Natural killer cell treated with Interleukin-12 subunit alpha and Interleukin-12 subunit beta and Interleukin-15 and Interleukin-18, amount 100 ng/mL, for 72 hours (primary cell): Measurements from ENCODE around the gene CCDC71. TPM values are rescaled to one million over a fixed set of nuclear protein-coding genes. Genes with fewer than 3 reads are reported as not detected.

Experiments used
- ATAC-seq, 2 donors: fragments of 150-1000 bp; cut with Tn5 transposase in 1 of 2; sonication (Bioruptor Pico), chemical (Tn5 transposase) in 1 of 2; 2 replicates each; pipeline ENCODE4 v1.10.0; 2021
- DNase-seq: peaks from one replicate; pipeline ENCODE4 v3.0.0; 2022; ENCODE audit warnings: low spot score
- H3K27ac Mint-ChIP-seq, 2 donors: 1 replicate in 1 of 2; 2 replicates in 1 of 2; pipeline ENCODE4 v1.8.0; 2022; ENCODE audit warnings: mixed read lengths in 2 of 2, mild to moderate bottlenecking in 1 of 2, moderate library complexity in 1 of 2
- H3K27me3 Mint-ChIP-seq, 2 donors: 1 replicate in 1 of 2; 2 replicates in 1 of 2; pipeline ENCODE4 v1.8.0; 2022; ENCODE audit warnings: mixed read lengths in 2 of 2
- H3K36me3 Mint-ChIP-seq: one replicate; pipeline ENCODE4 v1.8.0; 2022; ENCODE audit warnings: mixed read lengths
- H3K4me1 Mint-ChIP-seq, 2 donors: 1 replicate in 1 of 2; 2 replicates in 1 of 2; pipeline ENCODE4 v1.8.0; 2022; ENCODE audit warnings: low read depth in 2 of 2, mixed read lengths in 2 of 2, mild to moderate bottlenecking in 1 of 2
- H3K4me3 Mint-ChIP-seq: one replicate; pipeline ENCODE4 v1.8.0; 2022; ENCODE audit warnings: mixed read lengths
- H3K9me3 Mint-ChIP-seq: 2 replicates; pipeline ENCODE4 v1.8.0; 2022; ENCODE audit warnings: mixed read lengths
- total RNA-seq, 2 donors: library from RNA; stranded (reverse); gene quantifications; one replicate each; pipeline ENCODE4 v1.2.3, GENCODE V29; 2022

Gene CCDC71
- total RNA-seq, 2 donors from 2014 or later, result 21.0 to 24.7 TPM

- DNase-seq, result no peak
- Mint-ChIP-seq H3K9me3 (no peaks in the 10 kb centered on the region), H3K27me3 (peaks cover 0 to 8% of the 10 kb centered on the region in 2 donors), H3K4me3 (no peak overlapping the region), H3K27ac (no peak overlapping the region), H3K36me3 (no peaks in the 10 kb centered on the region), H3K4me1 (no peaks in the 10 kb centered on the region)
- no peak for ATAC-seq
Observed at GRCh38 chr3:49132073-49132436, 34.1 kb downstream of the CCDC71 start.

GRCh38 chr3:49131576-49131975, 34.6 kb downstream of the CCDC71 start:
- no peaks in the 10 kb centered on the region for H3K4me1 Mint-ChIP-seq
- H3K9me3 Mint-ChIP-seq, result no peaks in the 10 kb centered on the region
- ATAC-seq (no peak), DNase-seq (no peak)
- H3K27ac Mint-ChIP-seq, result no peak overlapping the region
- no peak overlapping the region for H3K4me3 Mint-ChIP-seq
- H3K27me3 Mint-ChIP-seq, result peaks cover 0 to 8% of the 10 kb centered on the region in 2 donors
- H3K36me3 Mint-ChIP-seq, result no peaks in the 10 kb centered on the region

- H3K4me1 Mint-ChIP-seq, result no peaks in the 10 kb centered on the region
- H3K27ac Mint-ChIP-seq, result no peak overlapping the region
- no peaks in the 10 kb centered on the region for H3K9me3 Mint-ChIP-seq
- H3K36me3 Mint-ChIP-seq, result no peaks in the 10 kb centered on the region
- H3K4me3 Mint-ChIP-seq, result no peak overlapping the region
- DNase-seq (no peak), ATAC-seq (no peak)
- peaks cover 0 to 8% of the 10 kb centered on the region in 2 donors for H3K27me3 Mint-ChIP-seq
Observed at GRCh38 chr3:49131040-49131439, 35.1 kb downstream of the CCDC71 start.

GRCh38 chr3:49124991-49125670, 41.0 kb downstream of the CCDC71 start:
- no peak overlapping the region for H3K27ac Mint-ChIP-seq
- ATAC-seq, result no peak
- peaks cover 0 to 5% of the 10 kb centered on the region in 2 donors for H3K4me1 Mint-ChIP-seq
- H3K4me3 Mint-ChIP-seq, result no peak overlapping the region
- DNase-seq, result no peak
- no peaks in the 10 kb centered on the region for H3K36me3 Mint-ChIP-seq
- H3K9me3 Mint-ChIP-seq, result no peaks in the 10 kb centered on the region
- H3K27me3 Mint-ChIP-seq, result no peaks in the 10 kb centered on the region

- ATAC-seq, result no peak
- Mint-ChIP-seq H3K4me3 (no peak overlapping the region), H3K36me3 (no peaks in the 10 kb centered on the region), H3K9me3 (no peaks in the 10 kb centered on the region), H3K27me3 (no peaks in the 10 kb centered on the region), H3K4me1 (peaks cover 5 to 10% of the 10 kb centered on the region in 2 donors), H3K27ac (no peak overlapping the region)
- DNase-seq, result no peak
Observed at GRCh38 chr3:49124203-49124602, 41.9 kb downstream of the CCDC71 start.

- H3K36me3 Mint-ChIP-seq, result no peaks in the 10 kb centered on the region
- H3K4me1 Mint-ChIP-seq, result peaks cover 9 to 13% of the 10 kb centered on the region in 2 donors
- no peaks in the 10 kb centered on the region for H3K9me3 Mint-ChIP-seq
- no peak overlapping the region for H3K27ac Mint-ChIP-seq
- ATAC-seq (no peak), DNase-seq (no peak)
- no peak overlapping the region for H3K4me3 Mint-ChIP-seq
- no peaks in the 10 kb centered on the region for H3K27me3 Mint-ChIP-seq
Observed at GRCh38 chr3:49123687-49124086, 42.4 kb downstream of the CCDC71 start.

- H3K9me3 Mint-ChIP-seq, result no peaks in the 10 kb centered on the region
- no peak overlapping the region for H3K27ac Mint-ChIP-seq
- no peaks in the 10 kb centered on the region for H3K36me3 Mint-ChIP-seq
- ATAC-seq, result no peak
- no peak overlapping the region for H3K4me3 Mint-ChIP-seq
- no peaks in the 10 kb centered on the region for H3K27me3 Mint-ChIP-seq
- peaks cover 9 to 13% of the 10 kb centered on the region in 2 donors for H3K4me1 Mint-ChIP-seq
- DNase-seq, result no peak
Observed at GRCh38 chr3:49122886-49123545, 43.1 kb downstream of the CCDC71 start.

- no peak overlapping the region for H3K4me3 Mint-ChIP-seq
- H3K9me3 Mint-ChIP-seq, result no peaks in the 10 kb centered on the region
Observed at GRCh38 chr3:49122451-49122850, 43.7 kb downstream of the CCDC71 start.

GRCh38 chr3:49122022-49122421, 44.1 kb downstream of the CCDC71 start:
- no peaks in the 10 kb centered on the region for H3K36me3 Mint-ChIP-seq
- no peak for DNase-seq
- ATAC-seq, result no peak
- H3K4me1 Mint-ChIP-seq, result peaks cover 9 to 13% of the 10 kb centered on the region in 2 donors
- H3K27ac Mint-ChIP-seq, result peak overlapping the region; percentile 51 to 89
- H3K4me3 Mint-ChIP-seq, result peak overlapping the region; percentile 27
- H3K9me3 Mint-ChIP-seq, result no peaks in the 10 kb centered on the region
- no peaks in the 10 kb centered on the region for H3K27me3 Mint-ChIP-seq

More at GRCh38 chr3:49122451-49122850, 43.7 kb downstream of the CCDC71 start:
- H3K36me3 Mint-ChIP-seq, result no peaks in the 10 kb centered on the region
- ATAC-seq (no peak), DNase-seq (no peak)
- peaks cover 9 to 13% of the 10 kb centered on the region in 2 donors for H3K4me1 Mint-ChIP-seq
- H3K27me3 Mint-ChIP-seq, result no peaks in the 10 kb centered on the region
- H3K27ac Mint-ChIP-seq, result peak overlapping the region; percentile 51 to 89

GRCh38 chr3:49121132-49121736, 44.9 kb downstream of the CCDC71 start:
- Mint-ChIP-seq H3K36me3 (no peaks in the 10 kb centered on the region), H3K9me3 (no peaks in the 10 kb centered on the region), H3K27ac (peak overlapping the region; percentile 51 to 89), H3K27me3 (no peaks in the 10 kb centered on the region), H3K4me1 (peaks cover 9 to 16% of the 10 kb centered on the region in 2 donors), H3K4me3 (peak overlapping the region; percentile 89)
- ATAC-seq (no peak), DNase-seq (no peak)

GRCh38 chr3:49120438-49121131, 45.5 kb downstream of the CCDC71 start, which contains the start of gene USP19:
USP19 (minus strand) TSS chr3:49120823; CDS start chr3:49119145, 1,678 bp downstream.
- Mint-ChIP-seq H3K9me3 (no peaks in the 10 kb centered on the region), H3K27ac (peak within 1 kb of the TSS; percentile 70 to 89), H3K36me3 (no peaks in the 10 kb centered on the region), H3K27me3 (no peaks in the 10 kb centered on the region), H3K4me3 (peak within 1 kb of the TSS; percentile 89), H3K4me1 (peaks cover 9 to 16% of the 10 kb centered on the region in 2 donors)
- DNase-seq, result peak; percentile 95
- ATAC-seq, result peak; percentile 94 to 97

GRCh38 chr3:49120096-49120437, 46.1 kb downstream of the CCDC71 start:
- DNase-seq, result no peak
- Mint-ChIP-seq H3K27me3 (no peaks in the 10 kb centered on the region), H3K4me1 (peaks cover 9 to 16% of the 10 kb centered on the region in 2 donors), H3K4me3 (peak overlapping the region; percentile 89), H3K36me3 (no peaks in the 10 kb centered on the region), H3K27ac (peak overlapping the region; percentile 70 to 89), H3K9me3 (no peaks in the 10 kb centered on the region)
- ATAC-seq, result no peak

GRCh38 chr3:49119439-49119838, 46.7 kb downstream of the CCDC71 start:
- H3K27ac Mint-ChIP-seq, result peak overlapping the region; percentile 70 to 89
- ATAC-seq (no peak), DNase-seq (no peak)
- H3K4me3 Mint-ChIP-seq, result peak overlapping the region; percentile 89
- no peaks in the 10 kb centered on the region for H3K9me3 Mint-ChIP-seq
- no peaks in the 10 kb centered on the region for H3K36me3 Mint-ChIP-seq
- no peaks in the 10 kb centered on the region for H3K27me3 Mint-ChIP-seq
- peaks cover 9 to 16% of the 10 kb centered on the region in 2 donors for H3K4me1 Mint-ChIP-seq
